Pulmonary artery endothelial cell (primary cell): ENCODE measurements around the gene MS4A5. TPM values are rescaled to one million over a fixed set of nuclear protein-coding genes. Genes with fewer than 3 reads are reported as not detected.

ENCODE experiments used
- DNase-seq: peaks from one replicate; pipeline ENCODE4 v3.0.0-alpha.2; 2011; ENCODE audit warnings: low read depth, low spot score
- total RNA-seq: library from RNA; depleted of rRNA; stranded (reverse); fragments of >200 nt; gene quantifications from 2 replicates; pipeline ENCODE4 v1.2.3, GENCODE V29; 2014

The MS4A5 gene
- total RNA-seq, 1 donor from 2014 or later = not detected

DNA sequence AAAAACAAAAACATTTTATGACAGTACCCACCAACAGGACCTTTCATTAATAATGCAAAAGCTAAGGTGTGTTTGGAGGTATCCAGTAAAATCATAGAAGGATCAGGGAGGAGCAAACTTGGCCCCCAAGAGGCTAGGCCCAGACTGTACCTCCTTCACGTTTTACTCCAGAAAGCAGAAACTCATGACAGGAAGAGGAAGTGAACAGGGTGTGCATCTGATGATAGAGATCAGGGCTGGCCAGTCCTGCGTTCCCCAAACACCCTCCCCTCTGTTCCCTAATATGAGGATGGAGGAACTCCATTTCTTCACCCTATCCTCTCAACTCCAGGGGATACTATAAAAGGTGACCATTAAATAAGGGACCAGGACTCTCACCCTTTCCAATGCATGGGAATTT is 53.0 kb downstream of the MS4A5 start:
- no peak for DNase-seq

DNA sequence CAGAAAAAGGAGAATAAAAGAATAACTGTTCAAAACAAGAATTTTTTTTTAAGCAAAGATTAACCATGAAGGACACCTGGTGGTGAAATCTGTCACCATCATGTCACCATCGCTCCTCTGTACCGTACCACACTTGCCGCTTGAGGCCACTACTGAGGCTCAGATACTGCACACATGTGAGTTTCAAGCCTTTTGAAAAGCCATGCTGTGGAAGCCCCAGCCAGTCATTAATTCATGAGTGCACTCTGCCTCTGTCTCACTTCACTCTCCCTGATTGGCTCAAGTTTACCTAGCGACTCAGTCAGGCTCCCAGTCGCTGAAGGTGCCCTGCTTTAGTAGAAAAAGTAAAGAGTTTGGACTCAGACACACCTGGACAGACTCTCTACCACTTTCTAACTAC is 56.6 kb downstream of the MS4A5 start:
- no peak for DNase-seq

DNA sequence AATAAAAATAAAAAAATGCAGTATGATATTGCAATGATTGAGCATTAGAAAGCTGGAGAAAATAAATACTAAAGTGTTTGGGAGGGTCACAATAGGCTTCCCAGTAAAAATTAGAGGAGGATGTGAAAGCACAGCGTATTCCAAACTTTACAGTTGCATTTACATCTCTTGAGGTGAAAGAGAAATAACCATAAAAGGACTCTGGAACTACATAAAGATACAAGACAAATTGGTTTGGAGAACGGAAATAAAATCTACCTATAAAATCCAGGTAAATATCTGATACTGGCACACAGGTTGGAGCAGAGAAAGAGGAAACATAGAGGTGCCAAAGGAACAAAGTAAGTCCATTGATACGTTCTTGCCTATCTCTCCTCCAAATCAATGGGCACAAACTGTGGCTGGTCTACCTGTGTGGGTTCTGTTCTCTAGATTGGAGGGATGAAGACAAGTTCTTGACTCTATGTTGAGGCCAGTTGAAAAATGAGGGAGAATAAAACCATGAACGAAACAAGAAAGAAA is 63.2 kb downstream of the MS4A5 start, which contains the start of gene MS4A12:
TSS of gene MS4A12 (plus strand) at position 291 of the 522 bp plus-strand sequence. CDS start 4,541 bp downstream, outside the sequence.
- no peak for DNase-seq

DNA sequence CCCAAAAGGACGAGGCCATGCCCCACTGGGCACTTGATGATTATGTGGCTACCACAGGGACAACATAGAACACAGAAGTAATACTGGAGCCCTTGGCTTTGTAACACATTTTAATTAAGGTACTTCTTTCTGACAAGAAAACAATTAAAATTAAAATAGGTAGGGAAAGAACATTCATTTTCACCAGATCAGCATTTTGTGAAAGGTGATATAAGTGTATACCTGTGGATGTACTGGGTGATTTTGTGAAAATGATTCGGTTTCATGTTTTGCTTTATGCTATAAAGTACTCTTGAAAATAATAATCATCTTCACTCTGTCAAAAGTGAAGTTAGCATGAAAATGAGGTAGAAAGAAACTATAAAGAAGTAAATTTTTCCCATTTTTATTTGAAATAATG is 64.1 kb downstream of the MS4A5 start:
- DNase-seq = no peak

Other genes with a start within 250 kb of the MS4A5 start
- gene MS4A6A, start 246.5 kb upstream of the MS4A5 start, total RNA-seq = 0.33 and 0.60 TPM in 2 replicates
- gene MS4A4E, start 186.4 kb upstream of the MS4A5 start, total RNA-seq = not detected in 2 replicates
- gene MS4A4A, start 148.9 kb upstream of the MS4A5 start, total RNA-seq = not detected in 2 replicates
- not detected in 2 replicates for gene MS4A6E, start 102.3 kb upstream of the MS4A5 start, total RNA-seq
- gene MS4A7, start 51.0 kb upstream of the MS4A5 start, total RNA-seq = not detected in 2 replicates
- not detected in 2 replicates for gene MS4A14, start 33.1 kb upstream of the MS4A5 start, total RNA-seq
- gene MS4A1, start 26.3 kb downstream of the MS4A5 start, total RNA-seq = not detected in 2 replicates
- gene MS4A12, start 63.2 kb downstream of the MS4A5 start, total RNA-seq = not detected in 2 replicates
- gene MS4A13, start 85.8 kb downstream of the MS4A5 start, total RNA-seq = not detected in 2 replicates